GM21390 (cell line): ENCODE results near the gene FAM98B.

ENCODE experiments used
- ATAC-seq: cut with Tn5 transposase; IDR thresholded peaks from one replicate; pipeline ENCODE4 v1.9.1; 2021; ENCODE audit not compliant: unreplicated experiment

FAM98B gene

GRCh38 chr15:38460543-38460942 is 6.6 kb downstream of the FAM98B start:
- ATAC-seq: no peak

DNA sequence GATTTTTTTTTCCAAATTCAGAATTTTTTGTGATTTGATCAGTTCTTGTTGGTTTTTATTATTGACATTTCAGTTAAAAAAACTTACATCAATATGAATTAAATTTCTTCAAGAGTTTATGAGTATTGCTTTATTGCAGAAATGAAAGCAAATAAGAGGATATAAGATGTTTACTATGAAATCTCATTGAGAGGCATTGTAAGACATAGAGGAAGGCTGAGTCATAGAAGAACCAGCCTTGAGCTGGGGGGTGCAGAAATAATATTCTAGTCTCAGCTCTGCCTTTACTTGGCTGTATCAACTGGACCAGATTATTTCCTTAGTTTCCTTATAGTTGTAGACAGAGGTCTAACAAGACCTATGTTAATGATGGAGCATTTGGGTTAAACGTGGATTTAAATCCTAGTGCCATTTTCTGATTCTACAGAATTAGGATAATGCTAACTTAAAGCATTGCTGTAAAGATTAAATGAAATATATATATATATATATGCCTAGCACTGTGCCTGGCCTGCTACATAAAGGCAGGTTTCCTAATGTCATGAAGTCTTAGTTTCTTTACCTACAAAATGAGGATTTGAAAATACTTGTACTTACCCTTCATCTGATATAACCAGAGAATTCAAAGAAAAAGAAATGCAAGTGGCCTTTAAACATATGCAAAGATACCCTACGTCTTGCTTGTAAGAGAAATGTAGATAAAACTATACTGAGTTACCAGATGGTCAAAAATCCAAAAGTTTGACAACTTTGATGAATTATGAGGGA is 7.3 kb downstream of the FAM98B start:
- peak; percentile 78 for ATAC-seq

- no peak for ATAC-seq
Observed at GRCh38 chr15:38463893-38464292, 10.0 kb downstream of the FAM98B start.

- no peak for ATAC-seq
Observed at GRCh38 chr15:38464675-38465074, 10.7 kb downstream of the FAM98B start.

DNA sequence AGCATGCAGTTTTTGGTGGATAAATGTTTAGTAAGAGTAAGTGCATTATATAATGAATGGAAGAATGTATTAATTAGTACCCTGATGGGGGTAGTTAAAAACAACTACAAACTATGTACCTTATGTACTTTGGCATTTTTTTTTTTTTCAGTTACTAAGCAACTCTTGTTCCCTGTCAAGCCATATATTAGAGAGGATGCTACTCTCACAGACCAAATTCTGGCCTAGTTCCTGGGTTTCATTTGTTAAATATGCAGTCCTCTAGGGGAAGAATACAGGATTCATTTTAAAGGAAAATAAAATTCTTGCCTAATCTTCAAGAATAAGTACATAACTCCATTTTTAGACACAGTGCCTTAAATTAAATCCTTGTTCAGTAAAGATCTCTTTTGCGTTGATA is 16.9 kb downstream of the FAM98B start:
- ATAC-seq: no peak

GRCh38 chr15:38471974-38472373 is 18.0 kb downstream of the FAM98B start:
- ATAC-seq: no peak

GRCh38 chr15:38474155-38474757 is 20.3 kb downstream of the FAM98B start:
- peak; percentile 93 for ATAC-seq

DNA sequence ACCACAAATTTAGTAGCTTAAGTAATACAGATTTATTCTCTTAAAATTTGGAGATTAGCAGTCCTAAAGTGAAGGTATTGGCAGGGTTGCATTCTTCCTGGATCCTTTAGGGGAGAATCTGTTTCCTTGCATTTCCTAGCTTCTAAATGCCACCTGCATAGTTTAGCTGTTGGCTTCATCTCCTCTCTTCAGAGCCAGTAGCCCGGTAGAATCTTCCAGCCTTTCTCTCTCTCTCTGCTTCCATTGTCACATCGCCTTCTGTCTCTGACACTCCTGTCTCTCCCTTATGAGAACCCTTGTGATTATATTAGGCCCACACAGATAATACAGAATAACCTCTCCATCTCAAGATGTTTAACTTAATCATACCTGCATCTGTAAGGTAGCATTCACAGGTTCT is 21.4 kb downstream of the FAM98B start:
- no peak for ATAC-seq

DNA sequence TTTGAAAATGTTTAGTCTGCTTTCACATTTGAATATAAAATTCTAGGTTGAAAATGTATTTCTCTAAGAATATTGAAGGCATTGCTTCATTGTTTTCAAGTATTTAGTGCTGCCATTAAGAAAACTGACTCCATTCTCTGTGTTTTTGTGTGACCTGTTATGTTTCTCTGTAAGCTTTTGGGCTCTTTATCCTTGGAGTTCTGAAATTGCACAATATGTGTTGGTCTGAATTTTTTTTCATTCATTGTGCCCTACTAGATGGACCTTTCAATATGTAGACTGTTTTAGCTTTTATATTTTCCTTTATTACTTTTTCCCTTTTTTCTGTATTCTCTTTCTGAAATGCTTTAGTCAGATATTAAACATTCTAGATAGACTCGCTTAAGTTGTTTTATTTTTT is 22.2 kb downstream of the FAM98B start:
- ATAC-seq: no peak

- ATAC-seq: no peak
Observed at GRCh38 chr15:38477637-38478036, 23.7 kb downstream of the FAM98B start.

DNA sequence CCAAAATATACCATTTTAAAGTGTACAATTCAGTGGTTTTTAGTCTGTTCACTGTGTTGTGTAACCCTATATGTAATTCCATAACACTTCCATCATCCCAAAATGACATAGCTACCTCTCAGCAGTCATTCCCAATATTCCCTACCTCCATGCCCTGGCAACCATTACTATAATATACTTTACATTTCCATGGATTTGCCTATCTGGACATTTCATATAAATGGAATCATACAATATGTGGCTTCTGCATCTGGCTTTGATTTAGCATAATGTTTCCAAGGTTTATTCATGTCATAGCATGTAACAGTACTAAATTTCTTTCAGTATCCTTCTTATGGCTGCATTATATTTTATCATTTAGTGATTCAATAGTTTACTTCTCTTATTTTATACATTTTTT is 25.3 kb downstream of the FAM98B start:
- ATAC-seq: no peak

- no peak for ATAC-seq
Observed at GRCh38 chr15:38479756-38480155, 25.8 kb downstream of the FAM98B start.

DNA sequence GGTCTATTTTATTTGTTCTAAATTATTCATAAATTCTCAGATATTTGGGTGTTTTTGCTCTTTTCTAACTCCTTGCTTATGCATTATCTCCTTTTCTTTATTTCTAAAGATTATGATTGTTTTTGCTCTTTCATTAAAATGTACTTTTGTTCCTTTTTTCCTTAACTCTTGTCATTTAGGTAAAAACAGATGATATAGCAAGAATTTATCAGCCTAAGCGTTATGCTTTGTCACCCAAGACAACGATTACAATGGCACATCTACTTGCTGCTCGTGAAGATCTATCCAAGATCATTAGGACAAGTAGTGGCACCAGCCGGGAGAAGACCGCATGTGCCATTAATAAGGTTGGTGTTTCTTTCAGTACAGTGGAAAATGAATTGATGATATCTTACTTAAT is 27.2 kb downstream of the FAM98B start:
- no peak for ATAC-seq

GRCh38 chr15:38481761-38482160 is 27.8 kb downstream of the FAM98B start:
- no peak for ATAC-seq

- no peak for ATAC-seq
Observed at GRCh38 chr15:38482572-38482971, 28.6 kb downstream of the FAM98B start.

GRCh38 chr15:38486936-38487335 is 33.0 kb downstream of the FAM98B start:
- ATAC-seq: no peak

DNA sequence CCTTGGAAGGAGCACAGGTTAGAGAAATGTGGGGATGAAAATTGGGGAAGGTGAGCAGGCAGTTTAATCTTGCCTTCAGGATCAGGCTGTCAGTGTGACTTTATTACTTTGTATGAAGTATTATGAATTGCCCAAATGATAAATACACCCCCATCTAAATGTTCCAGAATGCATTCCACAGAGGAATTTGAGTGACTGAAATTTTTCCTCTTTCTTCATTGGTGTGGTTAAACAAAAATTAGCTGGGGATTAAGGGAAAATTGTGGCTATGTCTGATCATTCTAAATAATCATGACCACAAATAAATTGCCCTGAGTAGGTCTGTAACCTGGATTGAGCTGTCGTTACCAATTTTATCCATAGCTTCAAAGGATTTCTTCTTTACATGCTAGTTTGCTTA is 33.5 kb downstream of the FAM98B start:
- no peak for ATAC-seq

DNA sequence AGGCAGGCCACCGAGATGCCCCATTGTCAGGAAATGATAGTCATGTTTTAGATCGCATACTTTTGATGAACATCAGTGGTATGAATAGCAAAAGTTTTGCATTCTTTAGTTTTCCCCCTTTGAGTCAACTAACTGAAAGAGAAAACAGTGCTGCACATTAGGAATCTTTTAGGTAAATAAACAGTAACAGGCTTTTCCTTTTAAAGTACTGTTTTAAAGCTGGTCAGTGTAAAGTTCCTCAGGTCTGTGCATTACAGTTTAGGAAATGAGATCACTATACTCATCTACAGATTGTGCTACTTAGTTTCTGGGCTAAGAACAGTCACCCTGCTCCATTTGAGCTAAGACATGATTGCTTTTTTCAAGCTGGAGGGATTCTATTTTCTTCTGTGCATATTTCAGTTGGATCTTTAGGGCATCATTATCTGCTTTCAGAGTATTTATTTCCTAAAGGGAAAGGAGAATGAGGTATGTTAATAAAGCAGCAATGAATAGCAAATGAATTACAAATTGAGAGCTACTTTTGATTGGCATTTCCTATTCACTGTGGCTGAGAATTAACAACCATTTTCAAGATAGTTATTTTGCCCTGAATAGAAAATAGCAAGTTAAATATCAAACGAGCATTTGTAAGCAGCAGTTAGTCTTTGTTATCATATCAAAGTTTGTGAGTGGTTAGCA is 36.5 kb downstream of the FAM98B start:
- no peak for ATAC-seq

- no peak for ATAC-seq
Observed at GRCh38 chr15:38496151-38496550, 42.2 kb downstream of the FAM98B start.

DNA sequence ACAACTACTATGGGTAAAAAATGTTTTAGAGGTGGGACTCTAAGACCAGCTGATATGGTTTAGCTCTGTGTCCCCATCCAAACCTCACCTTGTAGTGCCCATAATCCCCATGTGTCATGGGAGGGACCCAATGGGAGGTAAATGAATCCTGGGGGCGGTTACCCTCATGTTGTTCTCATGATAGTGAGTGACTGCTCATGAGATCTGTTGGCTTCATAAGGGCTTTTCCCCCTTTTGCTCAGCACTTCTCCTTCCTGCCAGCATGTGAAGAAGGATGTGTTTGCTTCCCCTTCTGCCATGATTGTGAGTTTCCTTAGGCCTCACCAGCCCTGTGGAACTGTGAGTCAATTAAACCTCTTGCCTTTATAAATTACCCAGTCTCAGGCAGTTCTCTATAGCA is 45.7 kb downstream of the FAM98B start:
- no peak for ATAC-seq

GRCh38 chr15:38503496-38503895 is 49.6 kb downstream of the FAM98B start:
- ATAC-seq: no peak
